Measurements from ENCODE around the gene EGR4. TPM values are rescaled to one million over a fixed set of nuclear protein-coding genes. Genes with fewer than 3 reads are reported as not detected.

The EGR4 gene
- total RNA-seq, 2 donors from 2014 or later, result 11.4 TPM; not detected in 1

DNA sequence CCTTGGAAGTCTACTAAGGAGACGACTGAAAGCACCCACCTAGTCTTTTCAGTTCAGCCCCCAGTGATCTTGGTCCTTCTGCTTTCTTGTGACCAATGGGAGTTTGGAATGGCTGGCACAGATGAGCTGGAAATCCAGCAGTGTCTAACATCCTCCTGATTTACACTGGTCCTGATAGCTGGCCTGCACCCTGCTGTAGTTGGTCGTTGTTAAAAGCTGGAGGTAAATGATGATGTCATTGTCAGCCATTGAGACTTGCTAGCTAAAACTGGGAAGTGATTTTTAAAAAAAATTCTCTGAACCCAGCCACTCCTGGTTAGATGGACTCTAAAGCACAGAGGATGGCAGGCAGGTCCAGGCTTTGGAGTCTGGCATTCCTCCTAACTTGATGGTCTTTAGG lies 39.9 kb downstream of the EGR4 start:
- Histone ChIP-seq H3K4me3 (no peak overlapping the region), H3K36me3 (peaks cover 10 to 16% of the 10 kb centered on the region in 2 donors), H3K27ac (peak overlapping the region in 1 of 2 donors; percentile 64), H3K4me1 (replicated peaks) (peaks cover 10% of the 10 kb centered on the region), H3K9me3 (no peaks in the 10 kb centered on the region), H3K27me3 (replicated peaks; ENCODE audit: insufficient read depth) (no peaks in the 10 kb centered on the region)
- WGBS, result 63% methylated on average over 2 of the region's 2 CpGs
- DNase-seq (ENCODE audit: low spot score), result no peak
- no peak for TF ChIP-seq POLR2A (IDR thresholded peaks at IDR 0.05)
- TF ChIP-seq POLR2AphosphoS5 (IDR thresholded peaks at IDR 0.05), result no peak
- TF ChIP-seq, protein P1, sequence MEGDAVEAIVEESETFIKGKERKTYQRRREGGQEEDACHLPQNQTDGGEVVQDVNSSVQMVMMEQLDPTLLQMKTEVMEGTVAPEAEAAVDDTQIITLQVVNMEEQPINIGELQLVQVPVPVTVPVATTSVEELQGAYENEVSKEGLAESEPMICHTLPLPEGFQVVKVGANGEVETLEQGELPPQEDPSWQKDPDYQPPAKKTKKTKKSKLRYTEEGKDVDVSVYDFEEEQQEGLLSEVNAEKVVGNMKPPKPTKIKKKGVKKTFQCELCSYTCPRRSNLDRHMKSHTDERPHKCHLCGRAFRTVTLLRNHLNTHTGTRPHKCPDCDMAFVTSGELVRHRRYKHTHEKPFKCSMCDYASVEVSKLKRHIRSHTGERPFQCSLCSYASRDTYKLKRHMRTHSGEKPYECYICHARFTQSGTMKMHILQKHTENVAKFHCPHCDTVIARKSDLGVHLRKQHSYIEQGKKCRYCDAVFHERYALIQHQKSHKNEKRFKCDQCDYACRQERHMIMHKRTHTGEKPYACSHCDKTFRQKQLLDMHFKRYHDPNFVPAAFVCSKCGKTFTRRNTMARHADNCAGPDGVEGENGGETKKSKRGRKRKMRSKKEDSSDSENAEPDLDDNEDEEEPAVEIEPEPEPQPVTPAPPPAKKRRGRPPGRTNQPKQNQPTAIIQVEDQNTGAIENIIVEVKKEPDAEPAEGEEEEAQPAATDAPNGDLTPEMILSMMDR (IDR thresholded peaks at IDR 0.05), result no peak
- intact Hi-C loops (cut with DNase I), result no loop called here

DNA sequence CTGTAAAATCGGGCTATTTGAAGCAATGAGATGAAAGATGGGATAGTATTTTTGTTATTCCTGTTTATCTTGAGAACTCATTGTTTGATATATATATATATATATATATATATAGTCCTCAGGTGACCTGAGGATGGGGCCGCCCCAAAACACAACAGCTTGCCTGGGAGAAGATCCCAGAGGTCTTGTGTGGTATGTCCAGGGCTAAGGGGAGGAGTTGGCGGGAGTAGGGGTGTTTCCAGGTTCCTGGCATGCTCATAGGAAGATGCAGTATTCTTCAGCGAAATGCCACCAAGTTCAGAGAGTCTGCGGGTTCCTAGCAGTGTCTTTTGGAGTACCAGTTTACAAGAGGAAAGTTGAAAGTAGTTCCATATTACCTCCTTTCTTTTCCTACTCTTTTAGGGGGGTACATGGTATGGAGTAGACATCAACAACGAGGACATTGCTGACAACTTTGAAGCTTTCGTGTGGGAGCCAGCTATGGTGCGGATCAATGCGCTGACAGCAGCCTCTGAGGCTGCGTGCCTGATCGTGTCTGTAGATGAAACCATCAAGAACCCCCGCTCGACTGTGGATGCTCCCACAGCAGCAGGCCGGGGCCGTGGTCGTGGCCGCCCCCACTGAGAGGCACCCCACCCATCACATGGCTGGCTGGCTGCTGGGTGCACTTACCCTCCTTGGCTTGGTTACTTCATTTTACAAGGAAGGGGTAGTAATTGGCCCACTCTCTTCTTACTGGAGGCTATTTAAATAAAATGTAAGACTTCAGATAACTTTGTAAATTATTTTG lies 40.9 kb downstream of the EGR4 start:
- intact Hi-C loops (cut with DNase I), result no loop called here
- H3K27me3 ChIP-seq (replicated peaks; ENCODE audit: insufficient read depth), result no peaks in the 10 kb centered on the region
- H3K27ac ChIP-seq, result no peak overlapping the region
- no peak for DNase-seq (ENCODE audit: low spot score)
- H3K4me3 ChIP-seq, result no peak overlapping the region
- 87% methylated on average over 17 of the region's 17 CpGs for WGBS
- H3K36me3 ChIP-seq, result peaks cover 15 to 19% of the 10 kb centered on the region in 2 donors
- peaks cover 10% of the 10 kb centered on the region for H3K4me1 ChIP-seq (replicated peaks)
- TF ChIP-seq POLR2AphosphoS5 (IDR thresholded peaks at IDR 0.05), result no peak
- TF ChIP-seq, protein P1 (IDR thresholded peaks at IDR 0.05), result no peak
- no peak for TF ChIP-seq POLR2A (IDR thresholded peaks at IDR 0.05)
- no peaks in the 10 kb centered on the region for H3K9me3 ChIP-seq

DNA sequence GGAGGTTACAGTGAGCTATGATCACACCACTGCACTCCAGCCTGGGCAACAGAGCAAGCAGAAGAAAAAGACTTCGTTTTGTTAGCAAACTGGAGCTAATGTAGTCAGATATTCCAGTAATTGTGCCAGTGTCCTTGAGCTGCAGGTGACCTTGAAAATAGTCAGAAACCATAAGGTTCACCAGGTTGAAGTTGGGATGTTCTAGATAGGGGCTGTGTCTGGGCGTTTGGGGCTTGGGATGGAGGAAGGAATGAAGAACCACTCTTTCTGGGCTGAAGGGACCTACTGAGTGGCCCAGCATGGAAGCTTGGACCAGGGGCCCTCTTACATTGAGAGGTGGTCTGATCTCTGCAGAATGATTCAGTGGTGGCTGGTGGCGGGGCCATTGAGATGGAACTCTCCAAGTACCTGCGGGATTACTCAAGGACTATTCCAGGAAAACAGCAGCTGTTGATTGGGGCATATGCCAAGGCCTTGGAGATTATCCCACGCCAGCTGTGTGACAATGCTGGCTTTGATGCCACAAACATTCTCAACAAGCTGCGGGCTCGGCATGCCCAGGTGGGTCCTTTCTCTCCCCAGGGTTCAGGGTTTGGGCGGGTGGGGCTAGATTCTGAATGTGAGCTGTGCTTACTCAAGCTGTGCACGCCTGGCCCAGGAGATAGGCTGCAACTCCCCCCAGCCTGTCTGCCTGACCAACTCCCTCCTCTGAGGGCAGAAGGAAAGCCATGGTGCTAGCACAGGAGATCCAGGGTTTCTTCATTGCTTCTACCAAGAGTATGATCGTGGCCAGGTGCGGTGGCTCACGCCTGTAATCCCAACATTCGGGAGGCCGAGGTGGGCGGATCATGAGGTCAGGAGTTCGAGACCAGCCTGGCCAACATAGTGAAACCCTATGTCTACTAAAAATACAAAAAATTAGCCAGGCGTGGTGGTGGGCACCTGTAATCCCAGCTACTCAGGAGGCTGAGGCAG lies 42.2 kb downstream of the EGR4 start:
- Histone ChIP-seq H3K4me1 (replicated peaks) (peaks cover 10% of the 10 kb centered on the region), H3K4me3 (no peak overlapping the region), H3K27ac (no peak overlapping the region), H3K9me3 (no peaks in the 10 kb centered on the region), H3K27me3 (replicated peaks; ENCODE audit: insufficient read depth) (no peaks in the 10 kb centered on the region), H3K36me3 (peaks cover 19 to 24% of the 10 kb centered on the region in 2 donors)
- intact Hi-C loops (cut with DNase I), result no loop called here
- 90% methylated on average over 17 of the region's 17 CpGs for WGBS
- TF ChIP-seq POLR2A (IDR thresholded peaks at IDR 0.05) (no peak), POLR2AphosphoS5 (IDR thresholded peaks at IDR 0.05) (no peak)
- TF ChIP-seq, protein P1 (IDR thresholded peaks at IDR 0.05), result no peak
- no peak for DNase-seq (ENCODE audit: low spot score)

DNA sequence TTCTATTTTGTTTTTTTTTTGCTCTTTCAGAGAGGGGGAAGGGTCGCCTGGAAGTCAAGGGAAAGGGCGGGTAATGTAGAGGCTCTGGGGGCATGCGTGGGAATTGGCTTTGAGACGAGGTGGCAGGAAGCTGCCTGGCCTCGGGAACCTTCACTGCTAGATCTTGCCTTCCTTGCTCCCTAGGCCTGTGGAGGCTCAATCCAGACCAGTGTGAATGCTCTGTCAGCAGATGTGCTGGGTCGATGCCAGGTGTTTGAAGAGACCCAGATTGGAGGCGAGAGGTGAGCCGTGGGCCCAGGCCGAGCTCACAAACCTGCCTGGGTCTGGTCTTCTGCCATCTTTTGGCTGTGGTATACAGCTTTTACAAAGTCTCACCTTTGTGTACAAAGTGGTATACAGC lies 43.7 kb downstream of the EGR4 start:
- no peak for DNase-seq (ENCODE audit: low spot score)
- intact Hi-C loops (cut with DNase I), result no loop called here
- WGBS, result 77% methylated on average over 9 of the region's 9 CpGs

More for the DNA sequence above, 43.7 kb downstream of the EGR4 start:
- H3K27ac ChIP-seq, result no peak overlapping the region
- H3K27me3 ChIP-seq (replicated peaks; ENCODE audit: insufficient read depth), result no peaks in the 10 kb centered on the region
- no peaks in the 10 kb centered on the region for H3K9me3 ChIP-seq
- H3K4me3 ChIP-seq, result no peak overlapping the region
- H3K4me1 ChIP-seq (replicated peaks), result peaks cover 5% of the 10 kb centered on the region
- TF ChIP-seq, protein P1 (IDR thresholded peaks at IDR 0.05), result no peak
- no peak for TF ChIP-seq POLR2AphosphoS5 (IDR thresholded peaks at IDR 0.05)
- TF ChIP-seq POLR2A (IDR thresholded peaks at IDR 0.05), result no peak
- peaks cover 19 to 32% of the 10 kb centered on the region in 2 donors for H3K36me3 ChIP-seq
